Panc1 (cell line): ENCODE data around the gene ZC3H7A. TPM values are rescaled to one million over a fixed set of nuclear protein-coding genes. Genes with fewer than 3 reads are reported as not detected.
"Not testable (repeated sequence)": the region's sequence is repeated elsewhere in the genome, so short reads cannot be mapped to it uniquely, and the experiment has no call there.

Experiments
- ATAC-seq: fragments of 200-7000 bp; cut with Tn5 transposase; 2 replicates; pipeline ENCODE4 v1.9.1; 2020; ENCODE audit warnings: mild to moderate bottlenecking, moderate library complexity
- BruUV-seq: library from RNA; stranded (reverse); fragments of 400-500 nt; replicated peaks from 2 replicates; lab custom pipeline; 2021; lab: Mats Ljungman, UMichigan
- CTCF ChIA-PET: fragments of 300-600 bp; sonication (Branson Sonifier 250); formaldehyde crosslinking; loops from one replicate; lab custom pipeline; 2022; ENCODE audit warnings: antibody characterized with exemption; lab: Charles Lee
- POLR2A ChIA-PET: fragments of 300-600 bp; sonication (Branson Sonifier 250); formaldehyde crosslinking; loops from one replicate; lab custom pipeline; 2022; ENCODE audit warnings: antibody characterized with exemption; lab: Charles Lee
- DNase-seq: peaks from one replicate; pipeline ENCODE4 v3.0.0-alpha.2; 2010; ENCODE audit warnings: low read depth, low spot score
- H3K27ac ChIP-seq: 2 replicates; pipeline ENCODE4 v1.5.1; 2011; ENCODE audit warnings: mild to moderate bottlenecking, low read length, inconsistent platforms
- H3K27me3 ChIP-seq: fragments of 200-500 bp; sonication (Bioruptor generic); 2 replicates; pipeline ENCODE4 v1.6.0; 2014; ENCODE audit warnings: low read length, inconsistent platforms; ENCODE audit not compliant: control insufficient read depth, insufficient read depth
- H3K36me3 ChIP-seq: fragments of 200-500 bp; sonication (Bioruptor generic); 2 replicates; pipeline ENCODE4 v1.5.1; 2014; ENCODE audit warnings: inconsistent platforms, mild to moderate bottlenecking, low read length, moderate library complexity; ENCODE audit not compliant: control insufficient read depth, insufficient read depth
- H3K4me1 ChIP-seq: 2 replicates; pipeline ENCODE4 v1.5.1; 2011; ENCODE audit warnings: inconsistent platforms, mild to moderate bottlenecking, low read length, moderate library complexity; ENCODE audit not compliant: control insufficient read depth, insufficient read depth
- H3K4me3 ChIP-seq, 2 experiments: 2 replicates each; pipeline ENCODE4 v1.5.1; 2011 to 2012; ENCODE audit warnings: low read depth in 2 of 2, low read length in 2 of 2, mild to moderate bottlenecking in 2 of 2, inconsistent platforms in 1 of 2, moderate library complexity in 1 of 2
- H3K9me3 ChIP-seq: fragments of 200-500 bp; sonication (Bioruptor generic); 2 replicates; pipeline ENCODE4 v1.5.1; 2014; ENCODE audit warnings: low read depth, mild to moderate bottlenecking, inconsistent platforms, low read length, moderate library complexity; ENCODE audit not compliant: control insufficient read depth, insufficient read depth
- POLR2AphosphoS5 ChIP-seq: IDR thresholded peaks from 2 replicates; pipeline ENCODE4 v1.6.1; 2012; ENCODE audit warnings: mild to moderate bottlenecking, low read depth, low read length, moderate library complexity
- SIN3A ChIP-seq: IDR thresholded peaks from 2 replicates; pipeline ENCODE4 v1.6.1; 2012; ENCODE audit warnings: low read depth, mild to moderate bottlenecking, low read length, moderate library complexity, borderline replicate concordance; ENCODE audit not compliant: insufficient read depth
- TCF7L2 ChIP-seq: IDR thresholded peaks from 2 replicates; pipeline ENCODE4 v1.6.1; 2011; ENCODE audit warnings: mild to moderate bottlenecking, low read depth, low read length, inconsistent platforms
- in situ Hi-C: cut with HindIII; loops from 2 replicates; pipeline ENCODE4 v1.10.0; 2016; ENCODE audit warnings: low sequenced_read_pairs, low pct_unique_long_range_greater_than_20kb
- intact Hi-C: fragments of 100-400 bp; cut with micrococcal nuclease; formaldehyde crosslinking; loops from one replicate; pipeline ENCODE4 v1.10.0; 2022; ENCODE audit not compliant: unreplicated experiment
- total RNA-seq: library from RNA; stranded (reverse); gene quantifications from one replicate; pipeline ENCODE4 v1.2.1, GENCODE V29; 2021; ENCODE audit not compliant: unreplicated experiment
- TF ChIP-seq, protein P1 (sequence below), 2 experiments: IDR thresholded peaks; 2 replicates each; pipeline ENCODE4 v1.6.1; 2011 to 2012; ENCODE audit warnings: low read depth in 2 of 2, control low read depth in 1 of 2, low read length in 1 of 2, mild to moderate bottlenecking in 1 of 2, moderate library complexity in 1 of 2; ENCODE audit not compliant: insufficient read depth in 1 of 2
- TF ChIP-seq, protein P2 (sequence below): fragments of 450-650 bp; IDR thresholded peaks from 2 replicates; pipeline ENCODE4 v1.5.1; 2017; ENCODE audit warnings: mild to moderate bottlenecking

ZC3H7A gene
- total RNA-seq, 1 experiment from 2014 or later: 52.3 TPM

DNA sequence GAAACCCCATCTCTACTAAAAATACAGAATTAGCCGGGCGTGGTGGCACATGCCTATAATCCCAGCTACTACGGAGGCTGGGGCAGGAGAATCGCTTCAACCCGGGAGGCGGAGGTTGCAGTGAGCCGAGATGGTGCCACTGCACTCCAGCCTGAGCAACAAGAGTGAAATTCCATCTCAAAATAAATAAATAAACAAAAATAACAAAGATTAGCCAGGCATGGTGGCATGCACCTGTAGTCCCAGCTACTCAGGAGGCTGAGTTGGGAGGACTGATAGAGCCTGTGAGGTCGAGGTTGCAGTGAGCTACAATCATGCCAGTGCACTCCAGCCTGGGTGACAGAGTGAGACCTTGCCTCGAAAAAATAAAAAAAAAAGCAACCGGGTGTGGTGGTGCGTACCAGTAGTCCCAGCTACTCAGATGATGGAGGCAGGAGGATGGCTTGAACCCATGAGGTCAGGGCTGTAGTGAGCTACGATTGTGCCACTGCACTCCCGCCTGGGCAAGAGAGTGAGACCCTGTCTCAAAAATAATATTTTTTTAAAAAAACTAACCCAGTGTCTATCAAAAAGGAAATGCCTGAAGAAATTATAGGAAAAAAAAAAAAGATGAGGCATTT, 12.0 kb downstream of the ZC3H7A start:
- H3K27me3 ChIP-seq, H3K36me3 ChIP-seq, H3K27ac ChIP-seq, H3K9me3 ChIP-seq, ATAC-seq, BruUV-seq, H3K4me3 ChIP-seq, CTCF ChIA-PET, DNase-seq, in situ Hi-C loops: not testable (repeated sequence)
- intact Hi-C loops: loop anchor here (5.0 kb wide), 1 partner anchor 52 kb away; no protein-coding TSS in a partner anchor
- POLR2A ChIA-PET: interaction anchor here (0.6 kb wide), 1 partner anchor 8 kb away, joined by 15 read pairs; no protein-coding TSS in a partner anchor
- peaks cover 43% of the 10 kb centered on the region for H3K4me1 ChIP-seq

DNA sequence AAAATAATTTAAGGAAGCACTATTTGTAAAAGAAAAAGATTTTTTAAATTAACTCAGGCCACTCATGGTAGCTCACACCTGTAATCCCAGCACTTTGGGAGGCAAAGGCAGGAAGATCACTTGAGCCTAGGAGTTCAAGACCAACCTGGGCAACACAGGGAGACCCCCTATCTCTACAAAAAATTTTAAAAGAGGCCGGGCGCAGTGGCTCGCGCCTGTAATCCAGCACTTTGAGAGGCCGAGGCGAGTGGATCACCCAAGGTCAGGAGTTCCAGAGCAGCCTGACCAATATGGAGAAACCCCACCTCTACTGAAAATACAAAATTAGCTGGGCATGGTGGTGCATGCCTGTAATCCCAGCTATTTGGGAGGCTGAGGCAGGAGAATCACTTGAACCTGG, 12.7 kb downstream of the ZC3H7A start:
- not testable (repeated sequence) for BruUV-seq

DNA sequence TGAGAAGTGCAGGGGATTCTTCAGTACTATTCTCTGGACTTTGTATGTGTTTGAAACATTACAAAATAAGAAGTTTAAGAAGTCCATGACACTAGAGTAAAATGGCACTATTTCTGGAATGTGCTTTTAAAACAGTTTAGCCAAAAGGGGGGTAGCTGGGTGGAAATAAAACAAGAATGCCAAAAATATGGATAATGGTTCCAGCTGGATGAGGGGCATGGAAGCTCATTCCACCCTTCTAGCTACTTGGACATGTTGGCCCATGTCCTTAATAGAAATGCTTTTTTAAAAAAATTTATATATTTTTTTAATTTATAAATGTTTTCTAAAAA, 13.1 kb downstream of the ZC3H7A start:
- TF ChIP-seq, protein P1, sequence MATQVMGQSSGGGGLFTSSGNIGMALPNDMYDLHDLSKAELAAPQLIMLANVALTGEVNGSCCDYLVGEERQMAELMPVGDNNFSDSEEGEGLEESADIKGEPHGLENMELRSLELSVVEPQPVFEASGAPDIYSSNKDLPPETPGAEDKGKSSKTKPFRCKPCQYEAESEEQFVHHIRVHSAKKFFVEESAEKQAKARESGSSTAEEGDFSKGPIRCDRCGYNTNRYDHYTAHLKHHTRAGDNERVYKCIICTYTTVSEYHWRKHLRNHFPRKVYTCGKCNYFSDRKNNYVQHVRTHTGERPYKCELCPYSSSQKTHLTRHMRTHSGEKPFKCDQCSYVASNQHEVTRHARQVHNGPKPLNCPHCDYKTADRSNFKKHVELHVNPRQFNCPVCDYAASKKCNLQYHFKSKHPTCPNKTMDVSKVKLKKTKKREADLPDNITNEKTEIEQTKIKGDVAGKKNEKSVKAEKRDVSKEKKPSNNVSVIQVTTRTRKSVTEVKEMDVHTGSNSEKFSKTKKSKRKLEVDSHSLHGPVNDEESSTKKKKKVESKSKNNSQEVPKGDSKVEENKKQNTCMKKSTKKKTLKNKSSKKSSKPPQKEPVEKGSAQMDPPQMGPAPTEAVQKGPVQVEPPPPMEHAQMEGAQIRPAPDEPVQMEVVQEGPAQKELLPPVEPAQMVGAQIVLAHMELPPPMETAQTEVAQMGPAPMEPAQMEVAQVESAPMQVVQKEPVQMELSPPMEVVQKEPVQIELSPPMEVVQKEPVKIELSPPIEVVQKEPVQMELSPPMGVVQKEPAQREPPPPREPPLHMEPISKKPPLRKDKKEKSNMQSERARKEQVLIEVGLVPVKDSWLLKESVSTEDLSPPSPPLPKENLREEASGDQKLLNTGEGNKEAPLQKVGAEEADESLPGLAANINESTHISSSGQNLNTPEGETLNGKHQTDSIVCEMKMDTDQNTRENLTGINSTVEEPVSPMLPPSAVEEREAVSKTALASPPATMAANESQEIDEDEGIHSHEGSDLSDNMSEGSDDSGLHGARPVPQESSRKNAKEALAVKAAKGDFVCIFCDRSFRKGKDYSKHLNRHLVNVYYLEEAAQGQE (IDR thresholded peaks at IDR 0.05; ENCODE audit: insufficient read depth in 1 of 2, low read depth in 2 of 2, low read length in 1 of 2): no peak
- TF ChIP-seq SIN3A (no peak), TCF7L2 (no peak), POLR2AphosphoS5 (no peak)
- TF ChIP-seq, protein P2, sequence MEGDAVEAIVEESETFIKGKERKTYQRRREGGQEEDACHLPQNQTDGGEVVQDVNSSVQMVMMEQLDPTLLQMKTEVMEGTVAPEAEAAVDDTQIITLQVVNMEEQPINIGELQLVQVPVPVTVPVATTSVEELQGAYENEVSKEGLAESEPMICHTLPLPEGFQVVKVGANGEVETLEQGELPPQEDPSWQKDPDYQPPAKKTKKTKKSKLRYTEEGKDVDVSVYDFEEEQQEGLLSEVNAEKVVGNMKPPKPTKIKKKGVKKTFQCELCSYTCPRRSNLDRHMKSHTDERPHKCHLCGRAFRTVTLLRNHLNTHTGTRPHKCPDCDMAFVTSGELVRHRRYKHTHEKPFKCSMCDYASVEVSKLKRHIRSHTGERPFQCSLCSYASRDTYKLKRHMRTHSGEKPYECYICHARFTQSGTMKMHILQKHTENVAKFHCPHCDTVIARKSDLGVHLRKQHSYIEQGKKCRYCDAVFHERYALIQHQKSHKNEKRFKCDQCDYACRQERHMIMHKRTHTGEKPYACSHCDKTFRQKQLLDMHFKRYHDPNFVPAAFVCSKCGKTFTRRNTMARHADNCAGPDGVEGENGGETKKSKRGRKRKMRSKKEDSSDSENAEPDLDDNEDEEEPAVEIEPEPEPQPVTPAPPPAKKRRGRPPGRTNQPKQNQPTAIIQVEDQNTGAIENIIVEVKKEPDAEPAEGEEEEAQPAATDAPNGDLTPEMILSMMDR: no peak
- H3K27ac ChIP-seq: peak overlapping the region; percentile 88
- DNase-seq: no peak
- H3K36me3 ChIP-seq: peaks cover 7% of the 10 kb centered on the region
- in situ Hi-C loops: no loop called here
- CTCF ChIA-PET: no interaction called here
- no TSS peak for BruUV-seq
- H3K4me3 ChIP-seq: no peak overlapping the region; a peak in 2 of 4 replicates
- no peak for ATAC-seq
- intact Hi-C loops: no loop called here
- POLR2A ChIA-PET: no interaction called here
- no peaks in the 10 kb centered on the region for H3K27me3 ChIP-seq
- H3K9me3 ChIP-seq: no peaks in the 10 kb centered on the region
- peaks cover 43% of the 10 kb centered on the region for H3K4me1 ChIP-seq

More for the DNA sequence above, 12.7 kb downstream of the ZC3H7A start:
- DNase-seq, ATAC-seq, POLR2A ChIA-PET, CTCF ChIA-PET, H3K9me3 ChIP-seq, in situ Hi-C loops, H3K4me3 ChIP-seq, intact Hi-C loops, H3K27me3 ChIP-seq, H3K36me3 ChIP-seq: not testable (repeated sequence)
- Histone ChIP-seq H3K4me1 (peaks cover 43% of the 10 kb centered on the region), H3K27ac (peak overlapping the region; percentile 88; the same call in 1 of the 2 replicates)
